ENCODE measurements around the gene ZNF697.
A peak's percentile ranks its signal among the peaks of the same experiment; 100 is the strongest.

The ZNF697 gene

DNA sequence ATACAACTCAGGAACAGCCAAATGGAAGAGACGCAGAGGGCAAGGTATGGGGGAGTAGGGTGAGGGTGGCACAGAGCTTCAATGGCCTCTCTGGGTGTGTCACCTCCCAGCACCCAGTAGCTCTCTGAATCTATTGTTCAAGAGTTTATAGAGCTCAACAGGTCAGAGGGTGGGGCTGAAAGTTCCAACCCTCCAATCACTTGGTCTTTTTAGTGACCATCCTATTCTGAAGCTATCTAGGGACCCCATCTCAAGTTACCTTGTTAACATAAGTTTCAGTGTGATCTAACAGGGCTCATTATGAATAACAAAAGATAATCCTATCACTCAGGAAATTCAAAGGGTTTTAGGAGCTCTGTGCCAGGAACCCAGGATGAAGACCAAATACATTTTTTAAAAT lies 31.2 kb upstream of the ZNF697 start:
- TF ChIP-seq, protein P1, sequence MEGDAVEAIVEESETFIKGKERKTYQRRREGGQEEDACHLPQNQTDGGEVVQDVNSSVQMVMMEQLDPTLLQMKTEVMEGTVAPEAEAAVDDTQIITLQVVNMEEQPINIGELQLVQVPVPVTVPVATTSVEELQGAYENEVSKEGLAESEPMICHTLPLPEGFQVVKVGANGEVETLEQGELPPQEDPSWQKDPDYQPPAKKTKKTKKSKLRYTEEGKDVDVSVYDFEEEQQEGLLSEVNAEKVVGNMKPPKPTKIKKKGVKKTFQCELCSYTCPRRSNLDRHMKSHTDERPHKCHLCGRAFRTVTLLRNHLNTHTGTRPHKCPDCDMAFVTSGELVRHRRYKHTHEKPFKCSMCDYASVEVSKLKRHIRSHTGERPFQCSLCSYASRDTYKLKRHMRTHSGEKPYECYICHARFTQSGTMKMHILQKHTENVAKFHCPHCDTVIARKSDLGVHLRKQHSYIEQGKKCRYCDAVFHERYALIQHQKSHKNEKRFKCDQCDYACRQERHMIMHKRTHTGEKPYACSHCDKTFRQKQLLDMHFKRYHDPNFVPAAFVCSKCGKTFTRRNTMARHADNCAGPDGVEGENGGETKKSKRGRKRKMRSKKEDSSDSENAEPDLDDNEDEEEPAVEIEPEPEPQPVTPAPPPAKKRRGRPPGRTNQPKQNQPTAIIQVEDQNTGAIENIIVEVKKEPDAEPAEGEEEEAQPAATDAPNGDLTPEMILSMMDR (IDR thresholded peaks at IDR 0.05; ENCODE audit: borderline replicate concordance, control extremely low read depth, extremely low read depth, insufficient read depth, missing control alignments): no peak
- no peak for DNase-seq (ENCODE audit: low spot score)
- in situ Hi-C loops (cut with MboI; ENCODE audit: low sequenced_read_pairs, unreplicated experiment): loop anchor here (25.0 kb wide), 1 partner anchor 142 kb away; no protein-coding TSS in a partner anchor

DNA sequence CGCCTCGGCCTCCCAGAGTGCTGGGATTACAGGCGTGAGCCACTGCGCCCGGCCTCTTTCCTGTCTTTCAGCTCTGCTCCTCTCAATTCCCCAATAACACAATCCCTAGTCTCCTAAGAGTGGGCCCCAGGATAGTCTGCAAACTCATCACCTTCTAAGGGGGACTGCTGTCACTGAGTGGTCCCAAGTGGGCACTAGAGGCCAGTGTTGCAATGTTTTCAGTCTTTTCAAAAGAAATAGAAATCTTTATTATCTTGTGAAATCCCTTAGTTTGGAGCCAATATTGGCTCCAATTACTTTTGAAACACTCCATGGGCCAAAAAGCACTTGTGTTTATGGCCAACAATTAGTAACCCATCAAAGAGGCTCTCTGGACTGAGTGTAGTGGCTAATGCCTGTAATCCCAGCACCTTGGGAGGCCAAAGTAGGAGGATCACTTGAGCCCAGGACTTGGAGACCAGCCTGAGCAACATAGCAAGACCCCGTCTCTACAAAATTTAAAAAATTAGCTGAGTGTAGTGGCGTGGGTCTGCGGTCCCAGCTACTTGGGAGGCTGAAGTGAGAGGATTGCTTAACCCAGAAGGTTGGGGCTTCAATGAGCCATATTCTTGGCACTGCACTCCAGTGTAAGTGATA lies 28.6 kb upstream of the ZNF697 start:
- in situ Hi-C loops (cut with MboI; ENCODE audit: low sequenced_read_pairs, unreplicated experiment): loop anchor here (25.0 kb wide), 1 partner anchor 139 kb away; no protein-coding TSS in a partner anchor

DNA sequence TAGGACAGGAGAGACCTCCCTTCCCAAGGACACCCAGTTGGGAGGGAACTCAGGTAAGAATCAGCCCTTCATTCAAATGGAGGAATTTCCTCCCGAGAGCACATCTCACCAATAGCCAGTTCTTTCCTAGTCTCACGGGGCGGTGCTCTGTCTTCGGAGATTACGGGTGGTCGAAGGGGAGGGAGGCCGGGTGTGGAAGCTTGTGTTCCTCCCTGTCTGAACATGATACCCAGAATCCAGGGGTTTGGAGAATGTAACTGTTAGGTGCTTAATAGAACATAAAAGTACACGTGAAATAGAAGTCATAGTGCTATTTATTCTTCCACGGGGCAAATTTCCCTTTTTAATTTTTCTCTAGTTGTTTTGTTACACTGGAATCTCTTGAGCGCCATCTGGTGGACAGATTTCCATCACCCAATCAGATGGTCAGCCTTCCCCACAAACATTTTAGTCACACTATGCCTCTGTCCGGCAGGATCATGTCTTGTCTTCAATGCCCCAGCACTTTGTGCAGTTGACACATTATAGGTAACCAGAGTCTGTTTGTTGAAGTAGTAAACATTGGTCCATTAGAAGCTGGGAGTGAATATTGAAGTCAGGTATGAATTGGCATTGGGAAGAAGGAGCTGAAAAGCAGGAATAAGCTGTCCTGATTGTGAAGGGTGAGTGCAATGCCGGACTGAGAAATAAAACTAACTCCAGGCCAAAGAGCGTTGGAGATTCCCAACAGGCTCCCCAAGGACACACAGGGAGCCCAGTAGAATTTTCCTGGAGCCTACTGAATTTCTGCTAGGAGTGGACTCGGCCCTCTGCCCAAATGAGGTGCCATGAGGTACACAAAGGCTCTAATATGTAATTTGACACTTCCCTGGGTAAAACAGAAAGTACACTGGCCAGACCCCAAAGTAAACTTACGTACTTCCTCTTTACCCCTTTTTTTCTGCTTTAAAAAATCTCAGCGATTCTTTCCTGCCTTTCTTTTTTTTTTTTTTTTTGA lies 27.6 kb upstream of the ZNF697 start:
- TF ChIP-seq, protein P1 (IDR thresholded peaks at IDR 0.05; ENCODE audit: borderline replicate concordance, control extremely low read depth, extremely low read depth, insufficient read depth, missing control alignments): peak; percentile 61
- peak; percentile 80 for DNase-seq (ENCODE audit: low spot score)
- in situ Hi-C loops (cut with MboI; ENCODE audit: low sequenced_read_pairs, unreplicated experiment): loop anchor here (25.0 kb wide), 1 partner anchor 138 kb away; no protein-coding TSS in a partner anchor

More for the DNA sequence above, 28.6 kb upstream of the ZNF697 start:
- no peak for DNase-seq (ENCODE audit: low spot score)
- TF ChIP-seq, protein P1 (IDR thresholded peaks at IDR 0.05; ENCODE audit: borderline replicate concordance, control extremely low read depth, extremely low read depth, insufficient read depth, missing control alignments): no peak

DNA sequence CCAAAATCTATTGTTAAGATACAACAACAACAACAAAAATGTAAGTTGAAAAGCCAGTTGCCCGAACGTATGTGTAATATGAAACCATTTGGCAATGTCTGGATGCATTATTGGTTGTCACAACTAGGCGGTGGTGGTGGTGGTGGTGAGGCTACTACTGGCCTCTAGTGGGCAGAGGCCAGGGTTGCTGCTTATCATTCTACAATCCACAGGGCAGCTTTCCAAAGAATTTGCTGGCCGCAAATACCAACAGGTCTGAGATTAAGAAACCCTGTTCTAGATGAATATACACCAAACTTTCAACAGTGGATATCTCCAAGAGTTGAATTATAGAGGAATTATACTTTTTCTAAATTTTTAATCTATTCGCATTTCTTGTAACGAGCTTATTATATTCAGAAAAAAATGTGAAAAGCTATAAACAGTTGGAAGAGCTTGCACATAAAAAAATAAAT lies 26.8 kb upstream of the ZNF697 start:
- in situ Hi-C loops (cut with MboI; ENCODE audit: low sequenced_read_pairs, unreplicated experiment): loop anchor here (25.0 kb wide), 1 partner anchor 138 kb away; no protein-coding TSS in a partner anchor
- TF ChIP-seq, protein P1 (IDR thresholded peaks at IDR 0.05; ENCODE audit: borderline replicate concordance, control extremely low read depth, extremely low read depth, insufficient read depth, missing control alignments): peak; percentile 58
- DNase-seq (ENCODE audit: low spot score): peak; percentile 43

DNA sequence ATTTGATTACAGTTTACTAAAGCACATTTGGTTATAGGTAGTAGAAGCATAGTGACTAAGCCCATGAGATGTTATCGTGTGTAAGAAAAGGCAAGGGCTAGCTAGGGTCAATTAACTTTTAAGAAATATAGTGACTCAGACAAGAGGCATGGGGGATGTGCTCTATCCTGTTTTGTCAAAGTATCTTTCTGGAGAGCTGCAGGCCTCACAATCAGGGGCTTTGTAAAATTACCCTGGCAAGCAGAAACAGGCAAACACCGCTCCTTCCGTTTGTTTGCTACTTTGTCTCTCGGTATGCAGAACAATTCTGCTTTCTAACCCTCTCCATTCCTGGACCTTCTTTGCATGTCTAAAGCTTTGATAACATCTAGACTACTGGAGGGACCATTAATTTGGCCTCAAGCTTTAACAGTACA lies 26.1 kb upstream of the ZNF697 start:
- in situ Hi-C loops (cut with MboI; ENCODE audit: low sequenced_read_pairs, unreplicated experiment): no loop called here
- no peak for DNase-seq (ENCODE audit: low spot score)

More for the DNA sequence above, 26.1 kb upstream of the ZNF697 start:
- TF ChIP-seq, protein P1 (IDR thresholded peaks at IDR 0.05; ENCODE audit: borderline replicate concordance, control extremely low read depth, extremely low read depth, insufficient read depth, missing control alignments): no peak

All from GM13976 (cell line).